SK-N-SH (cell line): ENCODE measurements around the gene SPOCK1. TPM values are rescaled to one million over a fixed set of nuclear protein-coding genes. Genes with fewer than 3 reads are reported as not detected.

Experiments used
- CTCF ChIA-PET: fragments of 300-600, 350-600 bp; formaldehyde crosslinking; extraction: SDS; loops from one replicate; lab custom pipeline; 2021; lab: Yijun Ruan, JAX
- POLR2A ChIA-PET: fragments of 350-600 bp; sonication (Branson Sonifier 250); formaldehyde crosslinking; extraction: SDS; loops from one replicate; lab custom pipeline; 2020; ENCODE audit warnings: antibody characterized with exemption, inconsistent platforms; lab: Yijun Ruan, JAX
- DNase-seq: peaks from one replicate; pipeline ENCODE4 v3.0.0; 2012
- H2AFZ ChIP-seq: fragments of 200-600 bp; sonication (generic); 2 replicates; pipeline ENCODE4 v1.8.1; 2016; ENCODE audit warnings: antibody characterized with exemption, mild to moderate bottlenecking, low read depth
- H3F3A ChIP-seq: fragments of 200-600 bp; sonication (generic); replicated peaks from 2 replicates; pipeline ENCODE3; 2016; ENCODE audit warnings: antibody characterized with exemption, mild to moderate bottlenecking; ENCODE audit not compliant: insufficient read depth
- H3K27ac ChIP-seq, 2 experiments: fragments of 200-500 bp in 1 of 2; fragments of 200-600 bp in 1 of 2; sonication (Bioruptor generic) in 1 of 2; sonication (generic), shearing (Covaris generic) in 1 of 2; 2 replicates each; pipeline versions ENCODE4 v1.5.1 to v1.6.1; 2014 to 2016; ENCODE audit warnings: low read depth in 2 of 2, inconsistent platforms in 1 of 2, low read length in 1 of 2, mild to moderate bottlenecking in 1 of 2, mixed read lengths in 1 of 2
- H3K27me3 ChIP-seq: fragments of 200-600 bp; sonication (generic), shearing (Covaris generic); 2 replicates; pipeline ENCODE4 v1.6.1; 2016; ENCODE audit warnings: mixed run types; ENCODE audit not compliant: insufficient read depth
- H3K36me3 ChIP-seq, 2 experiments: fragments of 200-500 bp in 1 of 2; fragments of 200-600 bp in 1 of 2; sonication (Bioruptor generic) in 1 of 2; sonication (generic) in 1 of 2; replicated peaks in 1 of 2; 2 replicates each; pipeline versions ENCODE3 to v1.5.1; 2014 to 2016; ENCODE audit warnings: low read length in 1 of 2, mild to moderate bottlenecking in 1 of 2; ENCODE audit not compliant: insufficient read depth in 2 of 2, control insufficient read depth in 1 of 2
- H3K4me1 ChIP-seq, 2 experiments: fragments of 200-500 bp in 1 of 2; fragments of 200-600 bp in 1 of 2; sonication (Bioruptor generic) in 1 of 2; sonication (generic), shearing (Covaris generic) in 1 of 2; 2 replicates each; pipeline versions ENCODE4 v1.5.1 to v1.6.1; 2014 to 2016; ENCODE audit warnings: low read depth in 1 of 2, low read length in 1 of 2, mixed run types in 1 of 2; ENCODE audit not compliant: insufficient read depth in 2 of 2, control insufficient read depth in 1 of 2
- H3K4me2 ChIP-seq: fragments of 200-600 bp; sonication (generic), shearing (Covaris generic); 2 replicates; pipeline ENCODE4 v1.6.1; 2017; ENCODE audit warnings: mixed run types
- H3K4me3 ChIP-seq, 2 experiments: fragments of 200-500 bp in 1 of 2; fragments of 200-600 bp in 1 of 2; sonication (Bioruptor generic) in 1 of 2; sonication (generic), shearing (Covaris generic) in 1 of 2; 2 replicates each; pipeline versions ENCODE4 v1.5.1 to v1.8.1; 2014 to 2016; ENCODE audit warnings: low read depth in 2 of 2, inconsistent platforms in 1 of 2, low read length in 1 of 2, mild to moderate bottlenecking in 1 of 2, mixed read lengths in 1 of 2, moderate library complexity in 1 of 2
- H3K79me2 ChIP-seq: fragments of 200-600 bp; sonication (generic); 2 replicates; pipeline ENCODE4 v1.8.1; 2017; ENCODE audit warnings: mild to moderate bottlenecking; ENCODE audit not compliant: insufficient read depth
- H3K9ac ChIP-seq: fragments of 200-600 bp; sonication (generic); 2 replicates; pipeline ENCODE4 v1.6.1; 2017; ENCODE audit warnings: mixed run types
- H3K9me2 ChIP-seq: fragments of 200-600 bp; sonication (generic); 2 replicates; pipeline ENCODE4 v1.6.1; 2017; ENCODE audit warnings: mixed run types
- H3K9me3 ChIP-seq: fragments of 200-600 bp; sonication (generic); 2 replicates; pipeline ENCODE4 v1.6.1; 2017; ENCODE audit warnings: mixed run types, mild to moderate bottlenecking, moderate library complexity
- H4K20me1 ChIP-seq: fragments of 200-600 bp; sonication (generic); 2 replicates; pipeline ENCODE4 v1.6.1; 2017; ENCODE audit warnings: mild to moderate bottlenecking, mixed run types; ENCODE audit not compliant: insufficient read depth
- CHD2 ChIP-seq: fragments of 150-350 bp; IDR thresholded peaks from 2 replicates; pipeline ENCODE4 v1.6.1; 2018; ENCODE audit warnings: low read length; ENCODE audit not compliant: partially characterized antibody
- EP300 ChIP-seq, 2 experiments: IDR thresholded peaks; 2 replicates each; pipeline versions ENCODE4 v1.4.0 to v1.6.1; 2012; ENCODE audit warnings: borderline replicate concordance in 1 of 2, low read depth in 1 of 2, low read length in 1 of 2
- GATA2 ChIP-seq: sonication (generic); formaldehyde crosslinking; IDR thresholded peaks from 2 replicates; pipeline ENCODE4 v1.5.0; 2020; ENCODE audit warnings: mild to moderate bottlenecking, missing genetic modification reagents
- IRF3 ChIP-seq: fragments of 150-350 bp; IDR thresholded peaks from 2 replicates; pipeline ENCODE4 v1.6.1; 2016; ENCODE audit warnings: mild to moderate bottlenecking, low read depth, low read length
- JUND ChIP-seq: IDR thresholded peaks from 2 replicates; pipeline ENCODE4 v1.4.0; 2012
- MEF2A ChIP-seq: IDR thresholded peaks from 2 replicates; pipeline ENCODE4 v1.4.0; 2012; ENCODE audit warnings: low read depth, borderline replicate concordance
- MXI1 ChIP-seq: IDR thresholded peaks from 2 replicates; pipeline ENCODE4 v1.6.1; 2012; ENCODE audit warnings: mild to moderate bottlenecking, low read depth, low read length, improper control_type of control experiment
- NRF1 ChIP-seq: IDR thresholded peaks from 2 replicates; pipeline ENCODE4 v1.6.1; 2012; ENCODE audit warnings: low read depth, mild to moderate bottlenecking, low read length
- PBX3 ChIP-seq: IDR thresholded peaks from 2 replicates; pipeline ENCODE4; 2012
- RAD21 ChIP-seq: IDR thresholded peaks from 2 replicates; pipeline ENCODE4 v1.6.1; 2012; ENCODE audit warnings: mild to moderate bottlenecking, low read length
- RFX5 ChIP-seq: IDR thresholded peaks from 2 replicates; pipeline ENCODE4 v1.6.1; 2012; ENCODE audit warnings: mild to moderate bottlenecking, improper control_type of control experiment, low read length
- SIN3A ChIP-seq: IDR thresholded peaks from 2 replicates; pipeline ENCODE4 v1.6.1; 2012; ENCODE audit warnings: low read depth, mild to moderate bottlenecking, low read length, moderate library complexity, borderline replicate concordance
- TAF1 ChIP-seq: IDR thresholded peaks from 2 replicates; pipeline ENCODE4 v1.6.1; 2012; ENCODE audit warnings: low read depth, mild to moderate bottlenecking, low read length, moderate library complexity, borderline replicate concordance
- USF1 ChIP-seq: IDR thresholded peaks from 2 replicates; pipeline ENCODE4 v1.4.0; 2012; ENCODE audit warnings: low read depth, borderline replicate concordance
- YY1 ChIP-seq: IDR thresholded peaks from 2 replicates; pipeline ENCODE4 v1.4.0; 2012; ENCODE audit warnings: low read depth, mild to moderate bottlenecking
- WGBS: methylation state at CpG from one replicate; pipeline ENCODE4 v1.1.6; 2017; ENCODE audit warnings: low lambda C conversion rate; 5-methylcytosine and 5-hydroxymethylcytosine counted together
- polyA plus RNA-seq, 3 experiments: library from polyadenylated mRNA; depleted of rRNA; stranded (reverse); fragments of >200 nt; gene quantifications; 2 replicates each; pipeline ENCODE4 v1.2.3, GENCODE V29; 2012

Gene SPOCK1
- polyA plus RNA-seq, 1 of the 3 experiments (the other 2 are of a cell fraction), result 11.3 TPM

- Histone ChIP-seq H3K9me3 (no peaks in the 10 kb centered on the region), H3K36me3 (no peaks in the 10 kb centered on the region), H3K27ac (no peak overlapping the region), H3F3A (peaks cover 4% of the 10 kb centered on the region), H4K20me1 (no peaks in the 10 kb centered on the region), H3K9ac (no peak overlapping the region), H3K4me3 (no peak overlapping the region), H3K4me2 (no peak overlapping the region), H2AFZ (no peak overlapping the region), H3K79me2 (peaks cover 45% of the 10 kb centered on the region; the same call in 1 of the 2 replicates), H3K27me3 (no peaks in the 10 kb centered on the region), H3K9me2 (no peaks in the 10 kb centered on the region), H3K4me1 (no peaks in the 10 kb centered on the region; a peak in 1 of 4 replicates)
- CTCF ChIA-PET, result interaction anchor here (0.7 to 0.8 kb wide), 2 partner anchors 17 to 92 kb away, joined by 3 read pairs; no protein-coding TSS in a partner anchor
- POLR2A ChIA-PET, result no interaction called here
- WGBS, result 41% methylated on average over 3 of the region's 3 CpGs
- no peak for TF ChIP-seq RAD21
- no peak for TF ChIP-seq CHD2
- no peak for TF ChIP-seq JUND
- no peak for TF ChIP-seq RFX5
- no peak for TF ChIP-seq MEF2A
- TF ChIP-seq NRF1, result no peak
- no peak for TF ChIP-seq SIN3A
- TF ChIP-seq YY1, result no peak
- no peak for TF ChIP-seq TAF1
- no peak for TF ChIP-seq IRF3
- DNase-seq, result no peak
These were observed 59.5 kb downstream of the SPOCK1 start for GRCh38 chr5:137439645-137440044.

DNA sequence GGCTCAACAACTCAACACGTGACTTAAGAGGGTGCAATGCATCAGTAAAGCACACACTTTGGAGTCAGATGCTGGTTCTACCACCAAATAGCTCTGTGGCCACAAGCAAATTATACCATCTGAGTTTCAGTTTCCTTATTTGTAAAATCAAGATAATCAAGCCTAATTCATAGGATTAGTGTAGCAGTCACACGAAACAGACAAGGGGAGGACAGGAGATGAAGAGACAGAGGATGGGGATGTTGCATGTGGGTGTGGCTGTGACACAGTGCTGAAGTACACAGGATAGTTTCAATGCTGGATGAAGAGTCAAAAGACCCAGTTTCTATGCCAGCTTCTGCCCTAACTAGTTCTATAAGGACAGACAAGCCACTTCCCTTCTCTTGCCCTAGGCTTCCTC is 60.2 kb downstream of the SPOCK1 start:
- WGBS, result 57% methylated on average over 2 of the region's 2 CpGs

More for the DNA sequence above, 60.2 kb downstream of the SPOCK1 start:
- Histone ChIP-seq H3K4me3 (no peak overlapping the region), H3K36me3 (no peaks in the 10 kb centered on the region), H3K27ac (no peak overlapping the region), H3K27me3 (no peaks in the 10 kb centered on the region), H3K9me2 (no peaks in the 10 kb centered on the region), H3K9me3 (no peaks in the 10 kb centered on the region), H3K79me2 (peaks cover 37% of the 10 kb centered on the region; the same call in 1 of the 2 replicates), H4K20me1 (no peaks in the 10 kb centered on the region), H2AFZ (no peak overlapping the region), H3K4me1 (no peaks in the 10 kb centered on the region; a peak in 1 of 4 replicates), H3F3A (peaks cover 4% of the 10 kb centered on the region), H3K4me2 (no peak overlapping the region), H3K9ac (no peak overlapping the region)
- TF ChIP-seq GATA2 (CRISPR knock-in tag) (no peak), RFX5 (no peak), EP300 (IDR thresholded peaks at IDR 0.05; ENCODE audit: borderline replicate concordance in 1 of 2, low read depth in 1 of 2, low read length in 1 of 2) (no peak), TAF1 (no peak), PBX3 (no peak), USF1 (no peak), IRF3 (no peak), MXI1 (no peak), SIN3A (no peak), NRF1 (no peak)
- CTCF ChIA-PET, result interaction anchor here (1.3 kb wide), 1 partner anchor 24 kb away, joined by 4 read pairs; no protein-coding TSS in a partner anchor
- POLR2A ChIA-PET, result no interaction called here
- no peak for DNase-seq
